Gastrocnemius medialis (tissue), 4 donors: ENCODE results near the gene BARHL2. TPM values are rescaled to one million over a fixed set of nuclear protein-coding genes. Genes with fewer than 3 reads are reported as not detected.

Source experiments
- ATAC-seq, 2 donors: fragments of 150-250 bp; one replicate each; pipeline ENCODE4 v1.9.1; 2016
- DNase-seq, 2 donors: peaks; one replicate each; pipeline ENCODE4 v3.0.0-alpha.2; 2019
- H3K27ac ChIP-seq, 4 donors: fragments of 200-600 bp; sonication (generic); 1 replicate in 1 of 4; 2 replicates in 3 of 4; pipeline ENCODE4 v1.5.1; 2016 to 2018; ENCODE audit warnings: mild to moderate bottlenecking in 2 of 4, moderate library complexity in 1 of 4
- H3K27me3 ChIP-seq, 3 donors: fragments of 200-600 bp; sonication (generic) in 2 of 3; 1 replicate in 1 of 3; 2 replicates in 2 of 3; pipeline versions ENCODE4 v1.5.1 to v1.6.0; 2016 to 2019; ENCODE audit warnings: mild to moderate bottlenecking in 1 of 3, moderate library complexity in 1 of 3
- H3K36me3 ChIP-seq, 2 donors: fragments of 200-600 bp; sonication (generic) in 1 of 2; one replicate each; pipeline ENCODE4 v1.5.1; 2017 to 2018
- H3K4me1 ChIP-seq, 2 donors: fragments of 200-600 bp; sonication (generic) in 1 of 2; one replicate each; pipeline ENCODE4 v1.5.1; 2016 to 2017; ENCODE audit warnings: mild to moderate bottlenecking in 2 of 2
- H3K4me3 ChIP-seq, 4 donors: fragments of 200-600 bp; sonication (generic) in 3 of 4; 1 replicate in 1 of 4; 2 replicates in 3 of 4; pipeline ENCODE4 v1.5.1; 2016 to 2019; ENCODE audit warnings: mild to moderate bottlenecking in 2 of 4
- H3K9me3 ChIP-seq, 3 donors: fragments of 200-600 bp; sonication (generic) in 2 of 3; 1 replicate in 1 of 3; 2 replicates in 2 of 3; pipeline ENCODE4 v1.5.1; 2016 to 2019
- POLR2A ChIP-seq, 2 donors: fragments of 450-650 bp; IDR thresholded peaks; one replicate each; pipeline ENCODE4 v1.6.1; 2017; ENCODE audit warnings: antibody characterized with exemption in 2 of 2, mild to moderate bottlenecking in 2 of 2, moderate library complexity in 2 of 2
- in situ Hi-C, 4 donors: fragments of 200-750 bp; cut with MboI; loops; one replicate each; pipeline versions ENCODE4 v1.15.0 to v1.8.0; 2017; ENCODE audit warnings: low sequenced_read_pairs in 4 of 4
- intact Hi-C: fragments of 100-400 bp; cut with DNase I; formaldehyde crosslinking; loops from one replicate; pipeline ENCODE4 v1.15.1; 2023; ENCODE audit warnings: low total_unique reads
- total RNA-seq, 4 donors: library from RNA; depleted of rRNA; stranded (reverse); fragments of >200 nt; gene quantifications; one replicate each; pipeline versions ENCODE4 v1.1.0 to v1.2.3, GENCODE V29; 2016
- TF ChIP-seq, protein P1 (sequence below), 5 experiments: fragments of 450-650 bp in 3 of 5; fragments of 200-600 bp in 2 of 5; sonication (generic) in 2 of 5; IDR thresholded peaks in 4 of 5; conservative IDR thresholded peaks in 1 of 5; 1 replicate in 4 of 5; 2 replicates in 1 of 5; pipeline ENCODE4 v1.5.1; 2016 to 2019; ENCODE audit warnings: antibody characterized with exemption in 5 of 5, mild to moderate bottlenecking in 3 of 5, moderate library complexity in 3 of 5

Gene BARHL2
- not detected for total RNA-seq

DNA sequence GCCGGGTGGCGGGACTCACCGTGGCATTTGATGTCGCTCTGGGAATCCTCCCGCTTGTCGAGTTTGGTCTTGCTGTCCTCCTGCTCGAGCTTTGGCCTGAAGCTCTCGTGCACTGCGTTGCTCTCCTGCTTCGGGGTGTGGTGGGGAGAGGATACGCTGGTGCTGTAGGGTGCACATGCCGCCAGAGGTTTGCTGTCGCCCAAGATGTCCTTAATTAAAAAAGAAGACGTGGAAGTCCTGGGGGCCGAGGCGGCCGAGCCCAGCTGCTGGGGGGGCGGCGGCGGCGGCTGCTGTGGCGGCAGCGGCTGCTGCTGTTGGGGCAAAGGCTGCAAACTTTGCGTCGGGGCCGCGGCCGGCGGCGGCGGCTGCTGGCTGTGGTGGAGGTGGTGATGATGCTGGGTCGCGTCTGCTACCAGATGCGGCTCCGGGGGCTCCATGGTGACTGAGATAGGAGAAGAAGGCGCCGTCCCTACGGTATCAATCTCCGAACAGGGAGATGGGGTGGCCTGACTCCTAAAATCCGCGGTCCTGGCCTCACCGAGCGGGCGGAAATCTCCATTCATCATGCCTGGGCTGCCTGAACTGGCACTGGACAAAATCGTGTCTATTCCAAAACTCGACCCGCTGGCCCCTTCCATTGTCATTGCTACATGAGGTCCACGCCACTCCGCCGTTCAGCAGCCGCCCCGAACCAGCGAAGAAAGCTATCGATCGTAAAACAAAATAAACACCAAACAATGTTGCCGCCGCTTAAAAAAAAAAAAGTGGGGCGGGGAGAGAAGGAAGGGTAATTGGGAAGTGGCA lies at the start of gene BARHL2:
TSS of gene BARHL2 (minus strand) at position 751 of the 804 bp plus-strand sequence. CDS start at position 644, 107 bp downstream.
- intact Hi-C loops: no loop called here
- Histone ChIP-seq H3K27ac (no peak within 1 kb of the TSS), H3K4me3 (peak within 1 kb of the TSS; percentile 23 to 38 (median 30)), H3K36me3 (no peaks in the 10 kb centered on the region), H3K9me3 (no peaks in the 10 kb centered on the region), H3K27me3 (peaks cover 95% of the 10 kb centered on the region in 3 donors), H3K4me1 (peaks cover 11 to 25% of the 10 kb centered on the region in 2 donors)
- DNase-seq: no peak
- TF ChIP-seq, protein P1, sequence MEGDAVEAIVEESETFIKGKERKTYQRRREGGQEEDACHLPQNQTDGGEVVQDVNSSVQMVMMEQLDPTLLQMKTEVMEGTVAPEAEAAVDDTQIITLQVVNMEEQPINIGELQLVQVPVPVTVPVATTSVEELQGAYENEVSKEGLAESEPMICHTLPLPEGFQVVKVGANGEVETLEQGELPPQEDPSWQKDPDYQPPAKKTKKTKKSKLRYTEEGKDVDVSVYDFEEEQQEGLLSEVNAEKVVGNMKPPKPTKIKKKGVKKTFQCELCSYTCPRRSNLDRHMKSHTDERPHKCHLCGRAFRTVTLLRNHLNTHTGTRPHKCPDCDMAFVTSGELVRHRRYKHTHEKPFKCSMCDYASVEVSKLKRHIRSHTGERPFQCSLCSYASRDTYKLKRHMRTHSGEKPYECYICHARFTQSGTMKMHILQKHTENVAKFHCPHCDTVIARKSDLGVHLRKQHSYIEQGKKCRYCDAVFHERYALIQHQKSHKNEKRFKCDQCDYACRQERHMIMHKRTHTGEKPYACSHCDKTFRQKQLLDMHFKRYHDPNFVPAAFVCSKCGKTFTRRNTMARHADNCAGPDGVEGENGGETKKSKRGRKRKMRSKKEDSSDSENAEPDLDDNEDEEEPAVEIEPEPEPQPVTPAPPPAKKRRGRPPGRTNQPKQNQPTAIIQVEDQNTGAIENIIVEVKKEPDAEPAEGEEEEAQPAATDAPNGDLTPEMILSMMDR (IDR thresholded peaks at IDR 0.05 in 4 of 5, conservative IDR thresholded peaks at IDR 0.05 in 1 of 5): no peak
- no peak for TF ChIP-seq POLR2A (IDR thresholded peaks at IDR 0.05)
- in situ Hi-C loops: loop anchor here in 1 of 4 donors (25.0 kb wide), 1 partner anchor 246 kb away; no protein-coding TSS in a partner anchor
- no peak for ATAC-seq

DNA sequence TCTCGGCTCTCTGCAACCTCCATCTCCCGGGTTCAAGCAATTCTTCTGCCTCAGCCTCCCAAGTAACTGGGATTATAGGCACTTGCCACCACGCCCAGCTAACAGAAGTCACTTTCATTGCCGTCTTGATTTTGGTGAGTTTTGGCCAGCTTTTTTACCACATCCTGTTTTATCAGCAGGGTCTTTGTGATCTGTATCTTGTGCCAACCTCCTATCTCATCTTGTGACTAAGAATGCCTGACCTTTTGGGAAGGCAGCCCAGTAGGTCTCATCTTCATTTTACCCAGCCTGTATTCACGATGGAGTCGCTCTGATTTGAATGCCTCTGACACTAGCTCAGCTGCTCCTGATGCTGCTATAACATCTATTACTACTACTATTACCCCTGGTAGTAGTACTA lies 46.8 kb upstream of the BARHL2 start:
- TF ChIP-seq, protein P1 (IDR thresholded peaks at IDR 0.05 in 4 of 5, conservative IDR thresholded peaks at IDR 0.05 in 1 of 5): no peak
- TF ChIP-seq POLR2A (IDR thresholded peaks at IDR 0.05): no peak

DNA sequence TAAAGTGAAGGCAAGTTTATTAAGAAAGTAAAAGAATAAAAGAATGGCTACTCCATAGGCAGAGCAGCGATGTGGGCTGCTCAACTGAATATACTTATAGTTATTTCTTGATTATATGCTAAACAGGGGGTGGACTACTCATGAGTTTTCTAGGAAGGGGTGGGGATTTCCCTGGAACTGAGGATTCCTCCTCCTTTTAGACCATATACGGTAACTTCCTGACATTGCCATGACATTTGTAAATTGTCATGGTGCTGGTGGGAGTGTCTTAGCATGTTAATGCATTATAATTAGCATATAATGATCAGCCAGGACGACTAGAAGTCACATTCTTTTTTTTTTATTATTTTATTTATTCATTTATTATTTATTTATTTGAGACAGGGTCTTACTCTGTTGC lies 46.4 kb upstream of the BARHL2 start:
- in situ Hi-C loops: no loop called here
- Histone ChIP-seq H3K36me3 (no peaks in the 10 kb centered on the region), H3K27me3 (peaks cover 0 to 18% (median 17%) of the 10 kb centered on the region in 3 donors), H3K9me3 (no peaks in the 10 kb centered on the region), H3K4me1 (no peaks in the 10 kb centered on the region), H3K27ac (no peak overlapping the region), H3K4me3 (no peak overlapping the region)
- TF ChIP-seq, protein P1 (IDR thresholded peaks at IDR 0.05 in 4 of 5, conservative IDR thresholded peaks at IDR 0.05 in 1 of 5): no peak
- TF ChIP-seq POLR2A (IDR thresholded peaks at IDR 0.05): no peak
- DNase-seq (no peak), ATAC-seq (no peak)
- intact Hi-C loops: no loop called here

More for the DNA sequence above, 46.8 kb upstream of the BARHL2 start:
- DNase-seq (no peak), ATAC-seq (no peak)
- H3K9me3 ChIP-seq: no peaks in the 10 kb centered on the region
- intact Hi-C loops (no loop called here), in situ Hi-C loops (no loop called here)
- H3K27ac ChIP-seq: no peak overlapping the region
- H3K4me1 ChIP-seq: no peaks in the 10 kb centered on the region
- no peaks in the 10 kb centered on the region for H3K36me3 ChIP-seq
- H3K27me3 ChIP-seq: peaks cover 0 to 18% (median 15%) of the 10 kb centered on the region in 3 donors
- H3K4me3 ChIP-seq: no peak overlapping the region

DNA sequence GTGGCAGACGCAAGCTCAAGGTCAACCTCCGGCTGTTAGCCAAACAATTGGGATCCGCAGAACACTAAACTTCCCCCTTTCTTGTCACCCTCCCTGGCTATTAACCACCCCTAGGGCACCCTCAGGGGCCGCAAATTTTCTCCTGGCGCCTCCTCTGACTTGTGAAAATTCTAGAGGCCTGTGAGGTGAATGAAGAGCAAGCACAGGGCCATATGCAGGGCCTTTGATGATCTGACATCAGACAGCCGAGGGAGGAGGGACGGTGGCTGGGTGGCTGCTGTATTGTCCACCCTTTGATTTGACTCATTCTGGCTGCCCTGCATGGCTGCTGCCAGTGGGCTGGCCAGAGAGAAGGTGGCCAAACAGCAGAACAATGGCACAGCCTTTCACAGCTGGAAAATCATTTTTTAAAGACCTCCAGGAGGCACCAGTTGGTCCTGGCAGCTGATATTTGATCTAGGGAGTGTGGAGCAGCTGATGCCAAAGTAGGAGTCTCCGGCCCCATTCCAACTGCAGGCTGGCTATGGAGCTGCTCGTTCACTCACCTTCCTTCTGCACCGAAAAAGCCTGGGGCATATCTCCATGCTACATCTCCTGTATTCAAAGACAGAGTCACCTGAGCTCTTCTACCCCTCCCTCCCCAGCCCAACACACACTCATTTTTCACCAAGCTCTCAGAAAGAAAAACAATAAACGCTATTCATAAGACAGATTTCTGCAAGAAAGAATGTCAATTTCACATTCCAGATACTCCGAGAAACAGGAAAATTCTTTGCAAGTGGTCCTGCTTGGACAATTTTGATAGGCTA lies 44.9 kb upstream of the BARHL2 start:
- H3K9me3 ChIP-seq: no peaks in the 10 kb centered on the region
- no peak for ATAC-seq
- no peaks in the 10 kb centered on the region for H3K36me3 ChIP-seq
- in situ Hi-C loops: no loop called here
- intact Hi-C loops: no loop called here
- H3K4me1 ChIP-seq: no peaks in the 10 kb centered on the region
- no peak overlapping the region for H3K4me3 ChIP-seq
- H3K27me3 ChIP-seq: peaks cover 0 to 18% (median 18%) of the 10 kb centered on the region in 3 donors
- H3K27ac ChIP-seq: no peak overlapping the region
- no peak for TF ChIP-seq POLR2A (IDR thresholded peaks at IDR 0.05)
- TF ChIP-seq, protein P1 (IDR thresholded peaks at IDR 0.05 in 4 of 5, conservative IDR thresholded peaks at IDR 0.05 in 1 of 5): no peak
- no peak for DNase-seq
